ENCODE measurements around the gene FBXO24. TPM values are rescaled to one million over a fixed set of nuclear protein-coding genes. Genes with fewer than 3 reads are reported as not detected.
A peak's percentile ranks its signal among the peaks of the same experiment; 100 is the strongest.
"Not testable (repeated sequence)": the region's sequence is repeated elsewhere in the genome, so short reads cannot be mapped to it uniquely, and the experiment has no call there.

The FBXO24 gene
- total RNA-seq (2014; rRNA removed), result 0.38 and 0.92 TPM in 2 replicates
- polyA plus RNA-seq (2012), result 0.22 TPM

GRCh38 chr7:100586266-100587025 lies at the start of gene FBXO24:
FBXO24 (plus strand) TSS chr7:100586328; CDS start chr7:100586626, 298 bp downstream.
- peak; percentile 100 for DNase-seq (ENCODE audit: low read depth)

- DNase-seq (ENCODE audit: low read depth), result not testable (repeated sequence)
These were observed 49.4 kb upstream of the FBXO24 start for GRCh38 chr7:100536695-100537094.

- DNase-seq (ENCODE audit: low read depth), result no peak
These were observed 47.8 kb upstream of the FBXO24 start for GRCh38 chr7:100538348-100538653.

- peak; percentile 100 for DNase-seq (ENCODE audit: low read depth)
These were observed 47.3 kb upstream of the FBXO24 start, which contains the start of gene AGFG2 for GRCh38 chr7:100538654-100539435. AGFG2 (plus strand) TSS chr7:100539203; CDS start chr7:100539347, 144 bp downstream.

GRCh38 chr7:100539436-100540006 lies 46.6 kb upstream of the FBXO24 start:
- DNase-seq (ENCODE audit: low read depth), result no peak

- no peak for DNase-seq (ENCODE audit: low read depth)
These were observed 45.9 kb upstream of the FBXO24 start for GRCh38 chr7:100540073-100540723.

GRCh38 chr7:100541309-100541708 lies 44.8 kb upstream of the FBXO24 start:
- not testable (repeated sequence) for DNase-seq (ENCODE audit: low read depth)

- DNase-seq (ENCODE audit: low read depth), result no peak
These were observed 42.5 kb upstream of the FBXO24 start for GRCh38 chr7:100543586-100543985.

- DNase-seq (ENCODE audit: low read depth), result no peak
These were observed 41.7 kb upstream of the FBXO24 start for GRCh38 chr7:100544386-100544785.

GRCh38 chr7:100544967-100545359 lies 41.2 kb upstream of the FBXO24 start:
- DNase-seq (ENCODE audit: low read depth), result peak; percentile 46

- DNase-seq (ENCODE audit: low read depth), result peak; percentile 93
These were observed 40.6 kb upstream of the FBXO24 start for GRCh38 chr7:100545360-100546128.

GRCh38 chr7:100546129-100546925 lies 39.8 kb upstream of the FBXO24 start:
- DNase-seq (ENCODE audit: low read depth), result no peak

GRCh38 chr7:100546926-100547800 lies 39.0 kb upstream of the FBXO24 start:
- DNase-seq (ENCODE audit: low read depth), result no peak

GRCh38 chr7:100547872-100548271 lies 38.3 kb upstream of the FBXO24 start:
- no peak for DNase-seq (ENCODE audit: low read depth)

GRCh38 chr7:100548446-100548845 lies 37.7 kb upstream of the FBXO24 start:
- DNase-seq (ENCODE audit: low read depth), result not testable (repeated sequence)

- DNase-seq (ENCODE audit: low read depth), result no peak
These were observed 33.6 kb upstream of the FBXO24 start for GRCh38 chr7:100552532-100552931.

- no peak for DNase-seq (ENCODE audit: low read depth)
These were observed 33.1 kb upstream of the FBXO24 start for GRCh38 chr7:100553032-100553431.

- no peak for DNase-seq (ENCODE audit: low read depth)
These were observed 30.4 kb upstream of the FBXO24 start for GRCh38 chr7:100555701-100556100.

- DNase-seq (ENCODE audit: low read depth), result peak; percentile 68
These were observed 29.6 kb upstream of the FBXO24 start for GRCh38 chr7:100556541-100556940.

Measured in LHCN-M2 (cell line).